ENCODE data around the gene FBXW7. TPM values are rescaled to one million over a fixed set of nuclear protein-coding genes. Genes with fewer than 3 reads are reported as not detected.

The FBXW7 gene
- polyA plus RNA-seq, 1 of the 3 experiments (the other 2 are of a cell fraction) = 7.7 TPM

GRCh38 chr4:152389359-152389758, 146.5 kb downstream of the FBXW7 start:
- WGBS (ENCODE audit: low lambda C conversion rate) = 95% methylated on average over 2 of the region's 2 CpGs
- CTCF ChIA-PET = interaction anchor here (1.0 to 4.1 kb wide), 2 partner anchors 19 to 28 kb away, joined by 3 to 13 read pairs; no protein-coding TSS in a partner anchor
- no peak for TF ChIP-seq CTCF (IDR thresholded peaks at IDR 0.05)
- TF ChIP-seq POLR2AphosphoS5 (IDR thresholded peaks at IDR 0.05; ENCODE audit: low read depth, low read length) = no peak
- TF ChIP-seq YY1 (IDR thresholded peaks at IDR 0.05; ENCODE audit: low read depth) = no peak
- TF ChIP-seq, protein P1, sequence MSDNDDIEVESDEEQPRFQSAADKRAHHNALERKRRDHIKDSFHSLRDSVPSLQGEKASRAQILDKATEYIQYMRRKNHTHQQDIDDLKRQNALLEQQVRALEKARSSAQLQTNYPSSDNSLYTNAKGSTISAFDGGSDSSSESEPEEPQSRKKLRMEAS (IDR thresholded peaks at IDR 0.05; ENCODE audit: low read depth) = no peak
- no peak for TF ChIP-seq EZH2phosphoT487 (IDR thresholded peaks at IDR 0.05; ENCODE audit: borderline replicate concordance, low read depth)
- no peak for TF ChIP-seq MXI1 (IDR thresholded peaks at IDR 0.05; ENCODE audit: low read depth, low read length)

DNA sequence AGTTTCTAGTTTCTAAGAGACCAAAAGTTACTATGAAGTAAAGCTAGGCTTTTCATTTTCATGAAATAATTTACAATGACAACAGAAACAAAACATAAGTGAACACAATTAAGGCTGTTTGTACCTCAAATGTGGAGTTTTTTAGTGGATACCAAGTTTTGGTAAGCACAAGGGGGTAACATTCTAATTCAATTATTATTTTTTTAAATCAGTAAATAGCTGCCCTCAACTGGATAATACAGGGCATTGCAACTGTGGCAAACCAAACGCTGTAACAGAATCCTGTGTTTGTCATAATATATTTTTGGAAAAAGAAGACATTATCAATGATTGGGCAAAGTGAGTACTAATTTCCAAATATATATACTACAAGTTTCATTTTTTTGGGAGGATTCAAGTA, 150.3 kb downstream of the FBXW7 start:
- peak; percentile 2 for DNase-seq
- WGBS (ENCODE audit: low lambda C conversion rate) = 50% methylated on average over 1 of the region's 1 CpG
- H3K9me3 ChIP-seq = no peaks in the 10 kb centered on the region

More at GRCh38 chr4:152389359-152389758, 146.5 kb downstream of the FBXW7 start:
- Histone ChIP-seq H3K4me3 (ENCODE audit: low read depth in 2 of 2, low read length in 1 of 2) (no peak overlapping the region), H3F3A (replicated peaks; ENCODE audit: insufficient read depth) (peaks cover 12% of the 10 kb centered on the region), H3K9ac (no peak overlapping the region), H2AFZ (ENCODE audit: low read depth) (no peak overlapping the region), H3K9me3 (no peaks in the 10 kb centered on the region), H3K27me3 (ENCODE audit: insufficient read depth) (no peaks in the 10 kb centered on the region), H3K4me2 (no peak overlapping the region), H3K4me1 (ENCODE audit: control insufficient read depth in 1 of 2, insufficient read depth in 2 of 2, low read depth in 1 of 2, low read length in 1 of 2) (no peaks in the 10 kb centered on the region), H4K20me1 (ENCODE audit: insufficient read depth) (peaks cover 7% of the 10 kb centered on the region; the same call in 1 of the 2 replicates), H3K9me2 (no peaks in the 10 kb centered on the region; the same call in 1 of the 2 replicates), H3K79me2 (ENCODE audit: insufficient read depth) (peaks cover 35% of the 10 kb centered on the region), H3K36me3 (replicated peaks in 1 of 2; ENCODE audit: control insufficient read depth in 1 of 2, insufficient read depth in 2 of 2, low read length in 1 of 2) (peaks cover 0 to 6% of the 10 kb centered on the region in 2 experiments), H3K27ac (ENCODE audit: low read depth in 2 of 2, low read length in 1 of 2) (no peak overlapping the region)
- no peak for DNase-seq
- POLR2A ChIA-PET = no interaction called here

More for the DNA sequence above, 150.3 kb downstream of the FBXW7 start:
- Histone ChIP-seq H3F3A (replicated peaks; ENCODE audit: insufficient read depth) (peaks cover 16% of the 10 kb centered on the region), H3K4me1 (ENCODE audit: control insufficient read depth in 1 of 2, insufficient read depth in 2 of 2, low read depth in 1 of 2, low read length in 1 of 2) (no peaks in the 10 kb centered on the region; a peak in 1 of 4 replicates), H2AFZ (ENCODE audit: low read depth) (no peak overlapping the region), H3K79me2 (ENCODE audit: insufficient read depth) (peaks cover 44% of the 10 kb centered on the region), H3K9ac (no peak overlapping the region), H4K20me1 (ENCODE audit: insufficient read depth) (peaks cover 7% of the 10 kb centered on the region; the same call in 1 of the 2 replicates), H3K9me2 (no peaks in the 10 kb centered on the region; the same call in 1 of the 2 replicates), H3K27ac (ENCODE audit: low read depth in 2 of 2, low read length in 1 of 2) (no peak overlapping the region), H3K36me3 (replicated peaks in 1 of 2; ENCODE audit: control insufficient read depth in 1 of 2, insufficient read depth in 2 of 2, low read length in 1 of 2) (peaks cover 0 to 6% of the 10 kb centered on the region in 2 experiments), H3K4me2 (no peak overlapping the region), H3K4me3 (ENCODE audit: low read depth in 2 of 2, low read length in 1 of 2) (no peak overlapping the region; a peak in 1 of 4 replicates), H3K27me3 (ENCODE audit: insufficient read depth) (no peaks in the 10 kb centered on the region)
- peak; percentile 63 for TF ChIP-seq RAD21 (IDR thresholded peaks at IDR 0.05; ENCODE audit: low read length)
- TF ChIP-seq RCOR1 (IDR thresholded peaks at IDR 0.05; ENCODE audit: low read length) = no peak
- peak; percentile 75 for TF ChIP-seq CTCF (IDR thresholded peaks at IDR 0.05)
- ChIA-PET POLR2A (no interaction called here), CTCF (interaction anchor here (1.0 to 3.2 kb wide), 11 partner anchors 9 to 1234 kb away, joined by 3 to 10 read pairs (median 4); no protein-coding TSS in a partner anchor)
